H1 (cell line): ENCODE data around the gene TRPM1. TPM values are rescaled to one million over a fixed set of nuclear protein-coding genes. Genes with fewer than 3 reads are reported as not detected.
A peak's percentile ranks its signal among the peaks of the same experiment; 100 is the strongest.

Experiments used
- CTCF ChIA-PET: fragments of 300-600 bp; sonication (Branson Sonifier 250); formaldehyde crosslinking; loops from one replicate; lab custom pipeline; 2021; ENCODE audit not compliant: partially characterized antibody; lab: Charles Lee
- POLR2A ChIA-PET: fragments of 300-600 bp; sonication (Branson Sonifier 250); formaldehyde crosslinking; loops from one replicate; lab custom pipeline; 2021; ENCODE audit warnings: inconsistent platforms; ENCODE audit not compliant: partially characterized antibody; lab: Charles Lee
- DNase-seq, 2 experiments: peaks; one replicate each; pipeline versions ENCODE4 v3.0.0 to v3.0.0-alpha.2; 2010 to 2022; ENCODE audit warnings: low spot score in 2 of 2, low read depth in 1 of 2, mixed read lengths in 1 of 2
- FAIRE-seq: peaks from 2 replicates; lab custom pipeline; 2011; peaks lifted over from hg19 to GRCh38; lab: Jason Lieb, UNC
- H2AFZ ChIP-seq: 2 replicates; pipeline ENCODE4 v1.8.1; 2012; ENCODE audit warnings: low read length, inconsistent platforms
- H2AK5ac ChIP-seq: 2 replicates; pipeline ENCODE4 v1.6.1; 2013; ENCODE audit warnings: low read depth, low read length
- H2BK120ac ChIP-seq: replicated peaks from 2 replicates; pipeline ENCODE3; 2013; ENCODE audit warnings: low read depth, low read length, inconsistent platforms
- H2BK12ac ChIP-seq: 2 replicates; pipeline ENCODE4 v1.6.1; 2013; ENCODE audit warnings: low read depth, low read length
- H2BK15ac ChIP-seq: 2 replicates; pipeline ENCODE4 v1.6.1; 2013; ENCODE audit warnings: low read length
- H2BK20ac ChIP-seq: 2 replicates; pipeline ENCODE4 v1.6.1; 2013; ENCODE audit warnings: low read length
- H2BK5ac ChIP-seq: 2 replicates; pipeline ENCODE4 v1.6.1; 2013; ENCODE audit warnings: low read depth, low read length
- H3K14ac ChIP-seq: 2 replicates; pipeline ENCODE4 v1.6.1; 2013; ENCODE audit warnings: inconsistent platforms; ENCODE audit not compliant: insufficient read length
- H3K18ac ChIP-seq: 2 replicates; pipeline ENCODE4 v1.6.1; 2013; ENCODE audit warnings: low read length; ENCODE audit errors: extremely low read depth
- H3K23ac ChIP-seq: 2 replicates; pipeline ENCODE4 v1.6.1; 2013; ENCODE audit warnings: inconsistent platforms; ENCODE audit not compliant: insufficient read length
- H3K23me2 ChIP-seq: 2 replicates; pipeline ENCODE4 v1.6.1; 2013; ENCODE audit warnings: low read depth, low read length
- H3K27ac ChIP-seq: 2 replicates; pipeline ENCODE4 v1.6.1; 2011; ENCODE audit warnings: low read depth, low read length, inconsistent platforms
- H3K27me3 ChIP-seq, 4 experiments: replicated peaks in 1 of 4; 1 replicate in 1 of 4; 2 replicates in 3 of 4; pipeline versions ENCODE4 v1.6.1 to v1.8.1; 2011 to 2013; ENCODE audit warnings: low read length in 3 of 4, mild to moderate bottlenecking in 3 of 4, inconsistent platforms in 2 of 4, mixed read lengths in 2 of 4, moderate library complexity in 1 of 4; ENCODE audit not compliant: control insufficient read depth in 3 of 4, insufficient read depth in 3 of 4; ENCODE audit errors: extremely low read depth in 1 of 4
- H3K36me3 ChIP-seq, 4 experiments: 2 replicates each; pipeline versions ENCODE4 v1.6.1 to v1.8.1; 2011 to 2013; ENCODE audit warnings: mild to moderate bottlenecking in 4 of 4, low read length in 3 of 4, moderate library complexity in 2 of 4, control low read depth in 1 of 4, inconsistent platforms in 1 of 4; ENCODE audit not compliant: insufficient read depth in 4 of 4, control insufficient read depth in 2 of 4
- H3K4ac ChIP-seq: replicated peaks from 2 replicates; pipeline ENCODE3; 2013; ENCODE audit warnings: low read length, low read depth, mixed read lengths, inconsistent platforms; ENCODE audit not compliant: insufficient read length
- H3K4me1 ChIP-seq, 4 experiments: replicated peaks in 1 of 4; 1 replicate in 1 of 4; 2 replicates in 3 of 4; pipeline versions ENCODE4 v1.6.1 to v1.8.1; 2011 to 2013; ENCODE audit warnings: low read length in 3 of 4, inconsistent platforms in 2 of 4, mixed read lengths in 1 of 4; ENCODE audit not compliant: insufficient read depth in 4 of 4, control insufficient read depth in 3 of 4
- H3K4me2 ChIP-seq, 2 experiments: 2 replicates each; pipeline versions ENCODE4 v1.6.1 to v1.8.1; 2011 to 2013; ENCODE audit warnings: low read depth in 2 of 2, low read length in 2 of 2, control low read depth in 1 of 2, inconsistent platforms in 1 of 2, mild to moderate bottlenecking in 1 of 2; ENCODE audit not compliant: insufficient read depth in 1 of 2
- H3K4me3 ChIP-seq, 4 experiments: fragments of 200-600, 300-600 bp in 1 of 4; sonication (generic), shearing (Covaris generic), sonication (Bioruptor Twin) in 1 of 4; 2 replicates each; pipeline versions ENCODE4 v1.5.1 to v1.8.1; 2011 to 2016; ENCODE audit warnings: low read length in 4 of 4, low read depth in 3 of 4, control low read depth in 2 of 4, inconsistent platforms in 2 of 4, mild to moderate bottlenecking in 2 of 4, mixed read lengths in 1 of 4, moderate library complexity in 1 of 4; ENCODE audit not compliant: insufficient read depth in 2 of 4; ENCODE audit errors: extremely low read depth in 1 of 4
- H3K56ac ChIP-seq: replicated peaks from 2 replicates; pipeline ENCODE3; 2013; ENCODE audit warnings: low read depth, mild to moderate bottlenecking, mixed read lengths, low read length, inconsistent platforms; ENCODE audit not compliant: insufficient read length
- H3K79me1 ChIP-seq: 2 replicates; pipeline ENCODE4 v1.6.1; 2013; ENCODE audit warnings: low read depth, low read length, control low read depth
- H3K79me2 ChIP-seq, 2 experiments: 2 replicates each; pipeline versions ENCODE4 v1.6.1 to v1.8.1; 2012 to 2013; ENCODE audit warnings: low read length in 2 of 2, mild to moderate bottlenecking in 2 of 2, inconsistent platforms in 1 of 2; ENCODE audit not compliant: insufficient read depth in 2 of 2, control insufficient read depth in 1 of 2
- H3K9ac ChIP-seq, 4 experiments: replicated peaks in 1 of 4; 1 replicate in 1 of 4; 2 replicates in 3 of 4; pipeline versions ENCODE4 v1.6.1 to v1.8.1; 2011 to 2013; ENCODE audit warnings: low read depth in 3 of 4, low read length in 3 of 4, control low read depth in 2 of 4, mild to moderate bottlenecking in 2 of 4, moderate library complexity in 2 of 4, inconsistent platforms in 1 of 4; ENCODE audit errors: extremely low read depth in 1 of 4
- H3K9me3 ChIP-seq, 2 experiments: 2 replicates each; pipeline versions ENCODE4 v1.6.1 to v1.8.1; 2012 to 2013; ENCODE audit warnings: mild to moderate bottlenecking in 2 of 2, moderate library complexity in 2 of 2, control low read depth in 1 of 2, inconsistent platforms in 1 of 2, low read depth in 1 of 2, low read length in 1 of 2, mixed read lengths in 1 of 2; ENCODE audit not compliant: insufficient read depth in 2 of 2
- H4K20me1 ChIP-seq, 2 experiments: replicated peaks in 1 of 2; 2 replicates each; pipeline versions ENCODE3 to v1.8.1; 2011 to 2013; ENCODE audit warnings: inconsistent platforms in 2 of 2, low read length in 2 of 2, mild to moderate bottlenecking in 1 of 2; ENCODE audit not compliant: insufficient read depth in 2 of 2, control insufficient read depth in 1 of 2
- H4K5ac ChIP-seq: 2 replicates; pipeline ENCODE4 v1.6.1; 2013; ENCODE audit warnings: low read length, low read depth, mixed read lengths, inconsistent platforms; ENCODE audit not compliant: insufficient read length
- H4K8ac ChIP-seq: 2 replicates; pipeline ENCODE4 v1.8.0; 2013; ENCODE audit warnings: mild to moderate bottlenecking, moderate library complexity, low read length, inconsistent platforms; ENCODE audit not compliant: insufficient read depth; ENCODE audit errors: extremely low read depth
- H4K91ac ChIP-seq: replicated peaks from 2 replicates; pipeline ENCODE3; 2013; ENCODE audit warnings: low read length, mixed read lengths, inconsistent platforms; ENCODE audit not compliant: insufficient read length
- EGR1 ChIP-seq: IDR thresholded peaks from 2 replicates; pipeline ENCODE4 v1.6.1; 2011; ENCODE audit warnings: low read depth, low read length, borderline replicate concordance
- HDAC2 ChIP-seq, 2 experiments: fragments of 300-600 bp in 1 of 2; sonication (generic) in 1 of 2; IDR thresholded peaks; 2 replicates each; pipeline ENCODE4 v1.6.1; 2011 to 2012; ENCODE audit warnings: low read depth in 2 of 2, low read length in 2 of 2, mild to moderate bottlenecking in 2 of 2, moderate library complexity in 2 of 2, borderline replicate concordance in 1 of 2, inconsistent platforms in 1 of 2
- JUND ChIP-seq: IDR thresholded peaks from 2 replicates; pipeline ENCODE4 v1.6.1; 2011; ENCODE audit warnings: mild to moderate bottlenecking, improper control_type of control experiment, low read length
- SIX5 ChIP-seq: IDR thresholded peaks from 2 replicates; pipeline ENCODE4 v1.6.1; 2011; ENCODE audit warnings: mild to moderate bottlenecking, low read depth, low read length
- TAF7 ChIP-seq: optimal IDR thresholded peaks from 2 replicates; pipeline ENCODE3; 2011; ENCODE audit warnings: low read depth, mild to moderate bottlenecking, inconsistent platforms, low read length, moderate library complexity, borderline replicate concordance
- WGBS, 2 experiments: shearing (Covaris generic) in 1 of 2; methylation state at CpG; one replicate each; pipeline versions ENCODE4 v1.1.6 to v1.1.7; 2013 to 2015; ENCODE audit warnings: low lambda C conversion rate in 2 of 2, mixed read lengths in 2 of 2, inconsistent platforms in 1 of 2, low coverage in 1 of 2, missing lambda C conversion rate in 1 of 2; ENCODE audit not compliant: insufficient replicate concordance in 2 of 2, insufficient coverage in 1 of 2, insufficient read length in 1 of 2; ENCODE audit errors: extremely low coverage in 1 of 2, missing lambda C conversion rate in 1 of 2; 5-methylcytosine and 5-hydroxymethylcytosine counted together
- polyA plus RNA-seq, 7 experiments: library from polyadenylated mRNA; depleted of rRNA in 3 of 7; stranded (reverse) in 5 of 7; unstranded in 2 of 7; fragments of >200 nt in 5 of 7; fragments of 200-250 nt in 2 of 7; gene quantifications; 1 replicate in 5 of 7; 2 replicates in 1 of 7; 4 replicates in 1 of 7; pipeline versions ENCODE4 v1.2.1 to v1.2.3, GENCODE V29; 2011 to 2013; ENCODE audit warnings: missing spikeins in 2 of 7, mixed read lengths in 2 of 7
- total RNA-seq: library from RNA; stranded (reverse); fragmentation: NEBNext Ultra II Directional; extraction: Animal tissue kit (Norgen Biotek cat#: 25700); gene quantifications from 2 replicates; pipeline ENCODE4 v1.2.1, GENCODE V29; 2021
- TF ChIP-seq, protein P1 (sequence below): IDR thresholded peaks from 2 replicates; pipeline ENCODE4 v1.6.1; 2012; ENCODE audit warnings: inconsistent platforms
- TF ChIP-seq, protein P2 (sequence below): IDR thresholded peaks from 2 replicates; pipeline ENCODE4 v1.6.1; 2012; ENCODE audit warnings: inconsistent platforms

The TRPM1 gene
- total and polyA plus RNA-seq, 2 of the 8 experiments (the other 6 are each of a cell fraction or from before 2014, with no cell fraction given) = 0.05 TPM; not detected in 1

DNA sequence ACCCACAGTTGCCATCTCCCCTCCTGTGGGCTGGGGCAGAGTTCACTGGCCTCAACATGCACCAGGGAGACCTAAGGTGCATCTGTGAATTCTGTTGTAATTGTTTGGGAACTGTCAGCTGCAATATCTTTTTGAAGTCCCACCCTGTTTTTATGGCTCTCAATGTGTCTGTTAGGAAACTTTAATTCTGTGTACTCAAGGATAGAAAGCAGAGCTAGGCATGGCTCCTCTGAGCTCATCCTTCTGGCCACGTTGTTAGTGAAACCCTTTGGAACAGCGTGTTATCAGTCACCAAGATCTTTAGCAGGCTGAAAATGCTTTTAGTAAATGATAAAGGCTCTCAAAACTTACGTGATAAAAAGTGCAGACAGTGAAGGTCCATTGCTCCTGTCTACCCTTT, 76.5 kb downstream of the TRPM1 start:
- H3K18ac ChIP-seq = no peak overlapping the region
- FAIRE-seq = no peak
- H3K23me2 ChIP-seq = no peaks in the 10 kb centered on the region
- POLR2A ChIA-PET = interaction anchor here (1.1 to 3.1 kb wide), 5 partner anchors 11 to 122 kb away, joined by 3 to 8 read pairs (median 4); partner anchors contain the start of gene FAN1
- H2BK12ac ChIP-seq = peak overlapping the region; percentile 72
- no peak overlapping the region for H3K23ac ChIP-seq
- H3K4me3 ChIP-seq = no peak overlapping the region
- peaks cover 0 to 12% (median 7%) of the 10 kb centered on the region in 4 experiments; a peak in 6 of 7 replicates for H3K4me1 ChIP-seq
- no peaks in the 10 kb centered on the region for H3K79me1 ChIP-seq
- H2BK20ac ChIP-seq = peak overlapping the region; percentile 91; the same call in 1 of the 2 replicates
- H3K27ac ChIP-seq = no peak overlapping the region
- H3K56ac ChIP-seq = no peak overlapping the region
- peak overlapping the region; percentile 58 for H2AK5ac ChIP-seq
- H4K20me1 ChIP-seq = no peaks in the 10 kb centered on the region
- no peak for TF ChIP-seq TAF7
- no peak for TF ChIP-seq SIX5
- TF ChIP-seq, protein P1, sequence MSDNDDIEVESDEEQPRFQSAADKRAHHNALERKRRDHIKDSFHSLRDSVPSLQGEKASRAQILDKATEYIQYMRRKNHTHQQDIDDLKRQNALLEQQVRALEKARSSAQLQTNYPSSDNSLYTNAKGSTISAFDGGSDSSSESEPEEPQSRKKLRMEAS = no peak
- no peak for TF ChIP-seq EGR1
- TF ChIP-seq, protein P2, sequence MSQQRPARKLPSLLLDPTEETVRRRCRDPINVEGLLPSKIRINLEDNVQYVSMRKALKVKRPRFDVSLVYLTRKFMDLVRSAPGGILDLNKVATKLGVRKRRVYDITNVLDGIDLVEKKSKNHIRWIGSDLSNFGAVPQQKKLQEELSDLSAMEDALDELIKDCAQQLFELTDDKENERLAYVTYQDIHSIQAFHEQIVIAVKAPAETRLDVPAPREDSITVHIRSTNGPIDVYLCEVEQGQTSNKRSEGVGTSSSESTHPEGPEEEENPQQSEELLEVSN = no peak
- TF ChIP-seq HDAC2 (IDR thresholded peaks at IDR 0.05; ENCODE audit: borderline replicate concordance in 1 of 2, low read depth in 2 of 2, low read length in 2 of 2) = no peak
- no peak for TF ChIP-seq JUND
- TF ChIP-seq, all 59 proteins: peak for 0
- Histone ChIP-seq H3K14ac (no peak overlapping the region), H3K27me3 (no peaks in the 10 kb centered on the region; a peak in 1 of 7 replicates), H3K9ac (no peak overlapping the region), H3K79me2 (no peaks in the 10 kb centered on the region), H3K4ac (no peak overlapping the region), H3K4me2 (peak overlapping the region in 1 of 2 experiments; percentile 72; a peak in 2 of 4 replicates), H3K9me3 (no peaks in the 10 kb centered on the region), H4K5ac (no peak overlapping the region), H2AFZ (peak overlapping the region; percentile 65; the same call in 1 of the 2 replicates), H4K8ac (no peak overlapping the region), H2BK120ac (peak overlapping the region; percentile 66), H2BK5ac (peak overlapping the region; percentile 85; the same call in 1 of the 2 replicates), H2BK15ac (peak overlapping the region; percentile 61; the same call in 1 of the 2 replicates), H4K91ac (peak overlapping the region; percentile 48), H3K36me3 (no peaks in the 10 kb centered on the region)
- WGBS, 2 experiments = 78% methylated on average over 3 of the region's 3 CpGs; no CpG with 5 or more reads in 1 of the 2 experiments
- DNase-seq = no peak
- CTCF ChIA-PET = interaction anchor here (0.8 to 1.7 kb wide), 4 partner anchors 9 to 166 kb away, joined by 3 to 4 read pairs (median 4); no protein-coding TSS in a partner anchor
